ENCODE data around the gene HIBCH.

GRCh38 chr2:190165491-190165890, 154.1 kb downstream of the HIBCH start:
- TF ChIP-seq CTCF (conservative IDR thresholded peaks at IDR 0.05; ENCODE audit: low read depth in 2 of 2) = no peak
- TF ChIP-seq NANOG (IDR thresholded peaks at IDR 0.05; ENCODE audit: borderline replicate concordance) = no peak
- TF ChIP-seq CREB1 (CRISPR knock-in tag; IDR thresholded peaks at IDR 0.05; ENCODE audit: low read depth) = no peak
